Right lobe of liver (tissue), 6 donors: Measurements from ENCODE around the gene STRN4. TPM values are rescaled to one million over a fixed set of nuclear protein-coding genes. Genes with fewer than 3 reads are reported as not detected.

Experiments used
- ATAC-seq, 4 donors: fragments of 200-7000 bp; cut with Tn5 transposase; one replicate each; pipeline ENCODE4 v1.9.1; 2020; ENCODE audit warnings: mild to moderate bottlenecking in 4 of 4, moderate library complexity in 4 of 4
- DNase-seq, 3 donors: peaks; one replicate each; pipeline ENCODE4 v3.0.0-alpha.2; 2020
- H3K27ac ChIP-seq, 3 donors: fragments of 200-600 bp; one replicate each; pipeline ENCODE4 v1.8.0; 2022
- H3K27me3 ChIP-seq, 2 donors: fragments of 200-600 bp; one replicate each; pipeline ENCODE4 v1.8.0; 2022
- H3K36me3 ChIP-seq, 4 donors: fragments of 200-600 bp; sonication (generic) in 1 of 4; one replicate each; pipeline versions ENCODE4 v1.5.1 to v1.8.0; 2017 to 2022; ENCODE audit warnings: control low read depth in 1 of 4
- H3K4me1 ChIP-seq, 4 donors: fragments of 200-600 bp; sonication (generic) in 1 of 4; one replicate each; pipeline versions ENCODE4 v1.5.1 to v1.8.0; 2017 to 2022; ENCODE audit warnings: control low read depth in 1 of 4
- H3K4me3 ChIP-seq, 3 donors: fragments of 200-600 bp; one replicate each; pipeline ENCODE4 v1.8.0; 2022
- H3K9me3 ChIP-seq, 4 donors: fragments of 200-600 bp; sonication (generic) in 1 of 4; one replicate each; pipeline versions ENCODE4 v1.5.1 to v1.8.0; 2017 to 2022; ENCODE audit warnings: control low read depth in 1 of 4
- CTCF ChIP-seq, 4 donors: fragments of 200-600 bp in 3 of 4; fragments of 450-650 bp in 1 of 4; IDR thresholded peaks; one replicate each; pipeline versions ENCODE4 v1.5.1 to v1.8.0; 2016 to 2022; ENCODE audit warnings: antibody characterized with exemption in 4 of 4, mild to moderate bottlenecking in 2 of 4
- POLR2A ChIP-seq: fragments of 450-650 bp; IDR thresholded peaks from one replicate; pipeline ENCODE4 v1.6.1; 2017; ENCODE audit warnings: antibody characterized with exemption, mild to moderate bottlenecking
- WGBS: methylation state at CpG from one replicate; pipeline ENCODE4 v1.1.6; 2018; ENCODE audit warnings: low coverage, low lambda C conversion rate; ENCODE audit not compliant: insufficient coverage; ENCODE audit errors: missing lambda C conversion rate; 5-methylcytosine and 5-hydroxymethylcytosine counted together
- intact Hi-C, 2 donors: fragments of 100-400 bp; cut with DNase I; formaldehyde crosslinking; loops; one replicate each; pipeline versions ENCODE4 v1.11.2 to v1.14.1; 2022
- long read RNA-seq: library from polyadenylated mRNA; unstranded; transcript quantifications from one replicate; pipeline ENCODE4 v2.0.0, GENCODE V29; 2019
- total RNA-seq, 6 experiments: library from RNA; depleted of rRNA in 2 of 6; stranded (reverse); fragments of >200 nt in 2 of 6; fragmentation: NEBNext Ultra II Directional in 3 of 6; extraction: Animal tissue kit (Norgen Biotek cat#: 25700) in 3 of 6; gene quantifications; one replicate each; pipeline versions ENCODE4 v1.1.0 to v1.2.4, GENCODE V29; 2016 to 2023
- donor health status: DM: no; HTN: yes; CAD: no.
- donor health status: DM: no; HTN: no; CAD: no.
- donor health status: DM: no; HTN: no; CAD: no.
- donor health status: DM: no; HTN: yes; CAD: no.
- donor health status: DM: no; HTN: yes; CAD: no.

STRN4 gene
- 10 to 100 TPM; 16.9 to 28.1 (median 23.7) TPM for total RNA-seq
- long read RNA-seq, partial matches to known transcripts: 0 of 1 reads
- long read RNA-seq, other reads (novel, unspliced or antisense): 0 of 1 reads

GRCh38 chr19:46746281-46747057 lies at the start of gene STRN4:
STRN4 (minus strand) TSS chr19:46746450; CDS start chr19:46746430, 20 bp downstream.
- H3K4me1 ChIP-seq: peaks cover 0 to 29% (median 0%) of the 10 kb centered on the region in 4 donors
- ATAC-seq: peak; percentile 48 to 68 (median 59)
- H3K9me3 ChIP-seq: no peaks in the 10 kb centered on the region
- peak within 1 kb of the TSS; percentile 76 to 94 (median 87) for H3K27ac ChIP-seq
- H3K27me3 ChIP-seq: no peaks in the 10 kb centered on the region
- H3K36me3 ChIP-seq: no peaks in the 10 kb centered on the region
- TF ChIP-seq CTCF (IDR thresholded peaks at IDR 0.05): no peak
- TF ChIP-seq POLR2A: peak; percentile 61
- intact Hi-C loops: no loop called here
- no peak for DNase-seq
- WGBS: 7% methylated on average over 5 of the region's 74 CpGs
- H3K4me3 ChIP-seq: peak within 1 kb of the TSS; percentile 92 to 98 (median 97)

DNA sequence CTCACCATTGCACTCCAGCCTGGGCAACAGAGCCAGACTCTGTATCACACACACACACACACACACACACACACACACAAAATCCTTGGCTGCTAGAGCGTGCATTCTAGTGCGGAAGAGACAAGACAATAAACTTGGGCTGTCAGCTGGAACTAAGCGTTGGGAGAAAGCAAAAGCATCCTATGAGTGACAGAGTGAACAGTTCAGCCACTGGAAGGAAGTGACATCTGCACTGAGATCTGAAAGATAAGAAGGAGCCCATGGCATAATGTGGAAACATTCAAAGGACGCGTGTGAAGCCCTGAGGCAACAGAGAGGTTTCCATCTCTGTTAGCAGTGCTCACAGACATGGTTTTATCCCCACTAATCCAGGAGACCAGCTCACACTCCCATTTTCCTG lies 45.7 kb upstream of the STRN4 start:
- H3K4me1 ChIP-seq: peaks cover 0 to 11% (median 0%) of the 10 kb centered on the region in 4 donors
- ATAC-seq (no peak), DNase-seq (no peak)
- intact Hi-C loops: no loop called here
- H3K9me3 ChIP-seq: no peaks in the 10 kb centered on the region
- 54% methylated on average over 5 of the region's 5 CpGs for WGBS
- TF ChIP-seq POLR2A: no peak
- TF ChIP-seq CTCF (IDR thresholded peaks at IDR 0.05): no peak
- no peaks in the 10 kb centered on the region for H3K36me3 ChIP-seq
- H3K27me3 ChIP-seq: no peaks in the 10 kb centered on the region
- H3K4me3 ChIP-seq: no peak overlapping the region
- H3K27ac ChIP-seq: no peak overlapping the region

DNA sequence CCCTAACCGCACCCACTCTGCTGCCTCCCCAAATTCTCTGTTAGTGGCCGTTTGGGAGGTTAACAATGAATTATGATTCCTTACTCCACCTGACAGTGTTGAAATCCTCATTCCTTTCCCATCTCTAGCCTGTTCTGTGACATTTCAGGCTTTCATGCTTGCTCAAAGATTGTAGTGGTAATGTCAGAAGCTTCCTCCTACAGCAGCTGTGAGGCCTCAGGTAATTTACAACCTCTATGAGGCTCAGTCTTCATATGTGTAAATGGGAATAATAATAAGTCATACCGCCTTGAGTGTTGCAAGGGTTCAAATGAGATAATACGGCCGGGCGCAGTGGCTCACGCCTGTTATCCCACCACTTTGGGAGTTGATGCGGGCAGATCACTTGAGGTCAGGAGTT lies 43.1 kb upstream of the STRN4 start:
- no peaks in the 10 kb centered on the region for H3K36me3 ChIP-seq
- ATAC-seq (no peak), DNase-seq (no peak)
- H3K27me3 ChIP-seq: no peaks in the 10 kb centered on the region
- 77% methylated on average over 7 of the region's 8 CpGs for WGBS
- H3K4me1 ChIP-seq: peaks cover 0 to 14% (median 0%) of the 10 kb centered on the region in 4 donors
- TF ChIP-seq CTCF (IDR thresholded peaks at IDR 0.05): no peak
- no peak for TF ChIP-seq POLR2A
- no peak overlapping the region for H3K4me3 ChIP-seq
- no peaks in the 10 kb centered on the region for H3K9me3 ChIP-seq
- intact Hi-C loops: no loop called here
- H3K27ac ChIP-seq: no peak overlapping the region

DNA sequence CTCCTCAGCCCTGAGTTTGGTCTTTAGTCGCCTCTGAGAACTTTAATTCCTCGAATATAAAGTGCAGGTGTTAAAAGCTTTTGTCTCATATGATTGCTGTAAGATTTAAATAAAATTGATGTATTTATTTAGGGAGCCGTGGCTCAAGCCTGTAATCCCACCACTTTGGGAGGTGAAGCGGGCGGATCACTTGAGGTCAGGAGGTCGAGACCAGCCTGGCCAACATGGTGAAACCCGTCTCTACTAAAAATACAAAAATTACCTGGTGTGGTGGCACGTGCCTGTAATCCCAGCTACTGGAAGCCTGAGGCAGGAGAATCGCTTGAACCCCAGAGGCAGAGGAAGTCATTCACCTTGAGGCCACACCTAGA lies 42.7 kb upstream of the STRN4 start:
- intact Hi-C loops: no loop called here
- 71% methylated on average over 8 of the region's 9 CpGs for WGBS
- Histone ChIP-seq H3K36me3 (no peaks in the 10 kb centered on the region), H3K4me1 (peaks cover 0 to 14% (median 0%) of the 10 kb centered on the region in 4 donors), H3K9me3 (no peaks in the 10 kb centered on the region), H3K27ac (no peak overlapping the region), H3K27me3 (no peaks in the 10 kb centered on the region), H3K4me3 (no peak overlapping the region)
- TF ChIP-seq CTCF (IDR thresholded peaks at IDR 0.05) (no peak), POLR2A (no peak)
- no peak for DNase-seq
- ATAC-seq: no peak
